HCT116 (cell line): ENCODE results near the gene PRCD. TPM values are rescaled to one million over a fixed set of nuclear protein-coding genes. Genes with fewer than 3 reads are reported as not detected.

Experiments
- ATAC-seq: fragments of 200-7000 bp; cut with Tn5 transposase; 2 replicates; pipeline ENCODE4 v1.9.1; 2020; ENCODE audit warnings: mild to moderate bottlenecking, moderate library complexity
- BruUV-seq: library from RNA; stranded (reverse); fragments of 400-500 nt; replicated peaks from 2 replicates; lab custom pipeline; 2021; lab: Mats Ljungman, UMichigan
- CTCF ChIA-PET: fragments of 300-600 bp; sonication (Branson Sonifier 250); formaldehyde crosslinking; loops from one replicate; lab custom pipeline; 2021; ENCODE audit warnings: antibody characterized with exemption; lab: Charles Lee
- POLR2A ChIA-PET: fragments of 300-600, 350-600 bp; sonication (Branson Sonifier 250); formaldehyde crosslinking; loops from one replicate; lab custom pipeline; 2021; ENCODE audit warnings: antibody characterized with exemption; lab: Charles Lee
- RAD21 ChIA-PET, 2 experiments: fragments of 300-600 bp; sonication (Branson Sonifier 250); formaldehyde crosslinking; loops; one replicate each; lab custom pipeline; 2023; ENCODE audit warnings: low total read pairs in 2 of 2; ENCODE audit not compliant: uncharacterized antibody in 2 of 2, unreplicated experiment in 2 of 2, low non-redundant PET in 1 of 2; lab: Charles Lee
- DNase-seq: peaks from one replicate; pipeline ENCODE4 v3.0.0-alpha.2; 2010; ENCODE audit warnings: low read depth, low spot score
- H2AFZ ChIP-seq: fragments of 200-600 bp; shearing (Covaris generic), sonication (generic); 2 replicates; pipeline ENCODE4 v1.6.1; 2017; ENCODE audit warnings: low read depth, mixed run types, mixed read lengths, antibody characterized with exemption, low read length; ENCODE audit not compliant: poor library complexity, severe bottlenecking
- H3K27ac ChIP-seq: 2 replicates; pipeline ENCODE4 v1.5.1; 2012; ENCODE audit warnings: low read depth, low read length
- H3K27me3 ChIP-seq: fragments of 200-600 bp; sonication (generic); 2 replicates; pipeline ENCODE4 v1.6.1; 2016; ENCODE audit warnings: mixed run types, low read length, mixed read lengths; ENCODE audit not compliant: insufficient read depth
- H3K36me3 ChIP-seq, 2 experiments: fragments of 200-500 bp in 1 of 2; fragments of 200-600 bp in 1 of 2; sonication (Bioruptor generic) in 1 of 2; sonication (generic) in 1 of 2; 2 replicates each; pipeline versions ENCODE4 v1.5.1 to v1.6.1; 2014 to 2016; ENCODE audit warnings: low read length in 2 of 2, inconsistent platforms in 1 of 2, mixed read lengths in 1 of 2, mixed run types in 1 of 2; ENCODE audit not compliant: insufficient read depth in 2 of 2, control insufficient read depth in 1 of 2
- H3K4me1 ChIP-seq, 2 experiments: fragments of 200-600 bp in 1 of 2; sonication (generic) in 1 of 2; 2 replicates each; pipeline versions ENCODE4 v1.5.1 to v1.6.1; 2012 to 2017; ENCODE audit warnings: low read length in 2 of 2, inconsistent platforms in 1 of 2, mild to moderate bottlenecking in 1 of 2, mixed read lengths in 1 of 2, mixed run types in 1 of 2, moderate library complexity in 1 of 2; ENCODE audit not compliant: insufficient read depth in 2 of 2, control insufficient read depth in 1 of 2
- H3K4me2 ChIP-seq: fragments of 200-600 bp; sonication (generic); 2 replicates; pipeline ENCODE4 v1.6.1; 2017; ENCODE audit warnings: mixed run types, low read length, mixed read lengths
- H3K4me3 ChIP-seq, 2 experiments: fragments of 200-600 bp in 1 of 2; sonication (generic) in 1 of 2; replicated peaks in 1 of 2; 2 replicates each; pipeline ENCODE4 v1.5.1; 2011 to 2016; ENCODE audit warnings: low read length in 2 of 2, control low read depth in 1 of 2, low read depth in 1 of 2, mild to moderate bottlenecking in 1 of 2, mixed read lengths in 1 of 2, mixed run types in 1 of 2
- H3K79me2 ChIP-seq: fragments of 200-600 bp; sonication (generic); 2 replicates; pipeline ENCODE4 v1.6.1; 2017; ENCODE audit warnings: mild to moderate bottlenecking, mixed run types, low read length, moderate library complexity, mixed read lengths; ENCODE audit not compliant: insufficient read depth
- H3K9ac ChIP-seq: fragments of 200-600 bp; sonication (generic); 2 replicates; pipeline ENCODE4 v1.6.1; 2016; ENCODE audit warnings: low read length, mixed read lengths
- H3K9me2 ChIP-seq: fragments of 200-600 bp; sonication (generic), shearing (Covaris generic); 2 replicates; pipeline ENCODE4 v1.6.1; 2017; ENCODE audit warnings: mixed run types, mild to moderate bottlenecking, moderate library complexity; ENCODE audit not compliant: insufficient read depth
- H3K9me3 ChIP-seq, 2 experiments: fragments of 200-500 bp in 1 of 2; fragments of 200-600 bp in 1 of 2; sonication (Bioruptor generic) in 1 of 2; sonication (generic) in 1 of 2; 2 replicates each; pipeline ENCODE4 v1.6.1; 2014 to 2017; ENCODE audit warnings: low read length in 2 of 2, mixed read lengths in 2 of 2, inconsistent platforms in 1 of 2, low read depth in 1 of 2, mild to moderate bottlenecking in 1 of 2, mixed run types in 1 of 2, moderate library complexity in 1 of 2; ENCODE audit not compliant: control insufficient read depth in 1 of 2, insufficient read depth in 1 of 2
- H4K20me1 ChIP-seq: fragments of 200-600 bp; sonication (generic), shearing (Covaris generic); 2 replicates; pipeline ENCODE4 v1.6.1; 2017; ENCODE audit warnings: mixed run types, mild to moderate bottlenecking, moderate library complexity; ENCODE audit not compliant: insufficient read depth
- CEBPB ChIP-seq: IDR thresholded peaks from 2 replicates; pipeline ENCODE4 v1.6.1; 2012; ENCODE audit warnings: low read depth
- CTCF ChIP-seq, 3 experiments: fragments of 200-600 bp in 1 of 3; sonication (generic) in 1 of 3; IDR thresholded peaks in 2 of 3; conservative IDR thresholded peaks in 1 of 3; 2 replicates each; pipeline ENCODE4 v1.5.1; 2012 to 2017; ENCODE audit warnings: low read depth in 2 of 3, low read length in 2 of 3, antibody characterized with exemption in 1 of 3, borderline replicate concordance in 1 of 3, control low read depth in 1 of 3, mild to moderate bottlenecking in 1 of 3, mixed read lengths in 1 of 3, mixed run types in 1 of 3, moderate library complexity in 1 of 3; ENCODE audit not compliant: insufficient read depth in 1 of 3
- EGR1 ChIP-seq: IDR thresholded peaks from 2 replicates; pipeline ENCODE4 v1.6.1; 2012; ENCODE audit warnings: low read depth
- ELF1 ChIP-seq: IDR thresholded peaks from 2 replicates; pipeline ENCODE4 v1.6.1; 2012; ENCODE audit warnings: low read depth, borderline replicate concordance
- EZH2phosphoT487 ChIP-seq: fragments of 200-600 bp; IDR thresholded peaks from 2 replicates; pipeline ENCODE4 v1.6.1; 2018; ENCODE audit warnings: antibody characterized with exemption, borderline replicate concordance
- JUND ChIP-seq: IDR thresholded peaks from 2 replicates; pipeline ENCODE4 v1.6.1; 2012
- POLR2A ChIP-seq: IDR thresholded peaks from 2 replicates; pipeline ENCODE4 v1.7.0; 2011; ENCODE audit warnings: borderline replicate concordance; ENCODE audit not compliant: insufficient read depth, insufficient read length; ENCODE audit errors: extremely low read depth
- RAD21 ChIP-seq: IDR thresholded peaks from 2 replicates; pipeline ENCODE4 v1.6.1; 2012; ENCODE audit warnings: low read depth, mild to moderate bottlenecking
- TCF7L2 ChIP-seq: IDR thresholded peaks from 2 replicates; pipeline ENCODE4 v1.7.0; 2011; ENCODE audit warnings: borderline replicate concordance, inconsistent platforms; ENCODE audit not compliant: insufficient read depth, insufficient read length; ENCODE audit errors: extremely low read depth
- YY1 ChIP-seq: IDR thresholded peaks from 2 replicates; pipeline ENCODE4 v1.6.1; 2011; ENCODE audit warnings: low read length, low read depth, moderate library complexity, mild to moderate bottlenecking; ENCODE audit not compliant: insufficient replicate concordance; ENCODE audit errors: extremely low read depth
- ZBTB33 ChIP-seq: IDR thresholded peaks from 2 replicates; pipeline ENCODE4 v1.6.1; 2011; ENCODE audit warnings: mild to moderate bottlenecking, low read length, moderate library complexity; ENCODE audit not compliant: insufficient replicate concordance; ENCODE audit errors: extremely low read depth
- ZNF274 ChIP-seq: fragments of 200-500 bp; sonication (Bioruptor generic); IDR thresholded peaks from 2 replicates; pipeline ENCODE4 v1.6.1; 2014; ENCODE audit warnings: mild to moderate bottlenecking, low read depth, low read length, inconsistent platforms
- intact Hi-C: fragments of 100-400 bp; cut with micrococcal nuclease; formaldehyde crosslinking; loops from 2 replicates; pipeline ENCODE4 v1.10.0; 2022
- total RNA-seq: library from RNA; stranded (reverse); gene quantifications from one replicate; pipeline ENCODE4 v1.2.1, GENCODE V29; 2021; ENCODE audit not compliant: unreplicated experiment
- TF ChIP-seq, protein P1 (sequence below): IDR thresholded peaks from 2 replicates; pipeline ENCODE4 v1.6.1; 2012; ENCODE audit warnings: low read depth
- TF ChIP-seq, protein P2 (sequence below): IDR thresholded peaks from 2 replicates; pipeline ENCODE4 v1.6.1; 2012
- TF ChIP-seq, protein P3 (sequence below): IDR thresholded peaks from 2 replicates; pipeline ENCODE4 v1.6.1; 2012

PRCD gene
- total RNA-seq, 1 experiment from 2014 or later, result not detected

DNA sequence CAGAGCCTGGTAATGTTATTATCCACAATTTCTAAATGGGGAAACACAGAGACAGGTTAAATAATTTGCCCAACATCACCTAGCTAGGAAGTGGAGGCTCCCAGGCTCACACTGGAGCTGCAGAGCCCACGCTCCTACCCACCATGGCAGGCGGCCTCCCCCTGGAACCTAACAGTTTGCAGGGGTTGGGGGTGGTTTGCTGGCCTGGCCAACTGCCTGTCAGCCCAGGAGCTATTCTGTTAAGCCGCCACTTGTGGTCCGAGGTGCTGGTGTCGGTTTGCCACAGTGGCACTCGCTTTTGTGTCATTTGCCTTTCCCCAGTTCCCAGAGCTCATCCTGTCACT is 3.6 kb downstream of the PRCD start:
- no peaks in the 10 kb centered on the region for H3K9me3 ChIP-seq
- no peak overlapping the region for H2AFZ ChIP-seq
- TF ChIP-seq POLR2A (no peak), TCF7L2 (no peak), RAD21 (no peak), CEBPB (no peak), ZNF274 (no peak), JUND (no peak), CTCF (IDR thresholded peaks at IDR 0.05 in 2 of 3, conservative IDR thresholded peaks at IDR 0.05 in 1 of 3; ENCODE audit: borderline replicate concordance in 1 of 3, insufficient read depth in 1 of 3, low read depth in 2 of 3, low read length in 2 of 3) (no peak), EZH2phosphoT487 (no peak), ELF1 (no peak), ZBTB33 (no peak), YY1 (no peak), EGR1 (no peak)
- TF ChIP-seq, protein P1, sequence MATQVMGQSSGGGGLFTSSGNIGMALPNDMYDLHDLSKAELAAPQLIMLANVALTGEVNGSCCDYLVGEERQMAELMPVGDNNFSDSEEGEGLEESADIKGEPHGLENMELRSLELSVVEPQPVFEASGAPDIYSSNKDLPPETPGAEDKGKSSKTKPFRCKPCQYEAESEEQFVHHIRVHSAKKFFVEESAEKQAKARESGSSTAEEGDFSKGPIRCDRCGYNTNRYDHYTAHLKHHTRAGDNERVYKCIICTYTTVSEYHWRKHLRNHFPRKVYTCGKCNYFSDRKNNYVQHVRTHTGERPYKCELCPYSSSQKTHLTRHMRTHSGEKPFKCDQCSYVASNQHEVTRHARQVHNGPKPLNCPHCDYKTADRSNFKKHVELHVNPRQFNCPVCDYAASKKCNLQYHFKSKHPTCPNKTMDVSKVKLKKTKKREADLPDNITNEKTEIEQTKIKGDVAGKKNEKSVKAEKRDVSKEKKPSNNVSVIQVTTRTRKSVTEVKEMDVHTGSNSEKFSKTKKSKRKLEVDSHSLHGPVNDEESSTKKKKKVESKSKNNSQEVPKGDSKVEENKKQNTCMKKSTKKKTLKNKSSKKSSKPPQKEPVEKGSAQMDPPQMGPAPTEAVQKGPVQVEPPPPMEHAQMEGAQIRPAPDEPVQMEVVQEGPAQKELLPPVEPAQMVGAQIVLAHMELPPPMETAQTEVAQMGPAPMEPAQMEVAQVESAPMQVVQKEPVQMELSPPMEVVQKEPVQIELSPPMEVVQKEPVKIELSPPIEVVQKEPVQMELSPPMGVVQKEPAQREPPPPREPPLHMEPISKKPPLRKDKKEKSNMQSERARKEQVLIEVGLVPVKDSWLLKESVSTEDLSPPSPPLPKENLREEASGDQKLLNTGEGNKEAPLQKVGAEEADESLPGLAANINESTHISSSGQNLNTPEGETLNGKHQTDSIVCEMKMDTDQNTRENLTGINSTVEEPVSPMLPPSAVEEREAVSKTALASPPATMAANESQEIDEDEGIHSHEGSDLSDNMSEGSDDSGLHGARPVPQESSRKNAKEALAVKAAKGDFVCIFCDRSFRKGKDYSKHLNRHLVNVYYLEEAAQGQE, result no peak
- TF ChIP-seq, protein P2, sequence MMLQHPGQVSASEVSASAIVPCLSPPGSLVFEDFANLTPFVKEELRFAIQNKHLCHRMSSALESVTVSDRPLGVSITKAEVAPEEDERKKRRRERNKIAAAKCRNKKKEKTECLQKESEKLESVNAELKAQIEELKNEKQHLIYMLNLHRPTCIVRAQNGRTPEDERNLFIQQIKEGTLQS, result no peak
- TF ChIP-seq, protein P3, sequence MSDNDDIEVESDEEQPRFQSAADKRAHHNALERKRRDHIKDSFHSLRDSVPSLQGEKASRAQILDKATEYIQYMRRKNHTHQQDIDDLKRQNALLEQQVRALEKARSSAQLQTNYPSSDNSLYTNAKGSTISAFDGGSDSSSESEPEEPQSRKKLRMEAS, result no peak
- no peaks in the 10 kb centered on the region for H4K20me1 ChIP-seq
- no peak overlapping the region for H3K27ac ChIP-seq
- no peaks in the 10 kb centered on the region for H3K9me2 ChIP-seq
- no peaks in the 10 kb centered on the region for H3K36me3 ChIP-seq
- POLR2A ChIA-PET, result interaction anchor here (0.9 to 1.0 kb wide), 2 partner anchors 14 to 44 kb away, joined by 3 to 4 read pairs; no protein-coding TSS in a partner anchor
- H3K4me3 ChIP-seq, result no peak overlapping the region
- no TSS peak for BruUV-seq
- H3K4me2 ChIP-seq, result no peak overlapping the region
- intact Hi-C loops, result no loop called here
- CTCF ChIA-PET, result interaction anchor here (1.1 to 1.4 kb wide), 4 partner anchors 14 to 178 kb away, joined by 3 to 5 read pairs (median 3); no protein-coding TSS in a partner anchor
- no peak for DNase-seq
- H3K79me2 ChIP-seq, result no peaks in the 10 kb centered on the region
- H3K4me1 ChIP-seq, result peaks cover 8 to 29% of the 10 kb centered on the region in 2 experiments
- no peak overlapping the region for H3K9ac ChIP-seq
- RAD21 ChIA-PET, result no interaction called here
- H3K27me3 ChIP-seq, result no peaks in the 10 kb centered on the region
- ATAC-seq, result no peak
